Left renal pelvis (tissue), 4 donors: ENCODE measurements around the gene IFITM10. TPM values are rescaled to one million over a fixed set of nuclear protein-coding genes. Genes with fewer than 3 reads are reported as not detected.

Source experiments
- polyA plus RNA-seq, 4 donors: library from polyadenylated mRNA; unstranded; fragments of 120-200 nt; gene quantifications; one replicate each; pipeline ENCODE4 v1.2.1, GENCODE V29; 2013; ENCODE audit not compliant: insufficient read length in 4 of 4

The IFITM10 gene
- polyA plus RNA-seq, 4 donors: 0.11 to 0.47 (median 0.22) TPM

Other genes starting within 250 kb of the IFITM10 start
- gene DUSP8, start 178.3 kb downstream of the IFITM10 start, polyA plus RNA-seq: 1 to 10 TPM; 2.6 to 5.5 (median 4.4) TPM
- under 1 TPM in 2 of 4 donors, not detected in 2; 0.24 to 0.63 TPM for gene KRTAP5-1, start 165.3 kb downstream of the IFITM10 start, polyA plus RNA-seq
- not detected for gene KRTAP5-2, start 152.3 kb downstream of the IFITM10 start, polyA plus RNA-seq
- gene KRTAP5-3, start 142.1 kb downstream of the IFITM10 start, polyA plus RNA-seq: under 1 TPM in 1 of 4 donors, not detected in 3; 0.31 TPM
- not detected for gene KRTAP5-4, start 128.5 kb downstream of the IFITM10 start, polyA plus RNA-seq
- gene KRTAP5-5, start 120.8 kb downstream of the IFITM10 start, polyA plus RNA-seq: not detected
- gene KRTAP5-6, start 53.4 kb downstream of the IFITM10 start, polyA plus RNA-seq: not detected
- gene CTSD, start 13.3 kb upstream of the IFITM10 start, polyA plus RNA-seq: 100 to 1,000 TPM; 171 to 263 (median 222) TPM
- 1 to 10 TPM in 1 of 4 donors, under 1 TPM in 1, not detected in 2; 0.42 to 1.1 TPM for gene SYT8, start 84.4 kb upstream of the IFITM10 start, polyA plus RNA-seq
- 1 to 10 TPM in 1 of 4 donors, under 1 TPM in 2, not detected in 1; 0.45 to 1.0 (median 0.78) TPM for gene TNNI2, start 88.4 kb upstream of the IFITM10 start, polyA plus RNA-seq
- gene LSP1, start 102.5 kb upstream of the IFITM10 start, polyA plus RNA-seq: 10 to 100 TPM in 1 of 4 donors, 1 to 10 TPM in 3; 5.2 to 10.8 (median 7.3) TPM
- under 1 TPM; 0.04 to 0.26 (median 0.17) TPM for gene PRR33, start 141.3 kb upstream of the IFITM10 start, polyA plus RNA-seq
- gene TNNT3, start 169.1 kb upstream of the IFITM10 start, polyA plus RNA-seq: 10 to 100 TPM in 3 of 4 donors, 1 to 10 TPM in 1; 5.6 to 16.9 (median 11.3) TPM
- 10 to 100 TPM; 32.8 to 74.1 (median 50.0) TPM for gene MRPL23, start 196.7 kb upstream of the IFITM10 start, polyA plus RNA-seq
- 1,000 to 10,000 TPM; 3,036 to 8,071 (median 3,586) TPM for gene H19, start 247.2 kb upstream of the IFITM10 start, polyA plus RNA-seq